A549 (cell line): Measurements from ENCODE around the gene L3MBTL4. TPM values are rescaled to one million over a fixed set of nuclear protein-coding genes. Genes with fewer than 3 reads are reported as not detected.

Experiments used
- ATAC-seq, 2 experiments: fragments of 200-7000 bp in 1 of 2; fragments of >200 bp in 1 of 2; cut with Nextera tagmentation in 1 of 2; cut with Tn5 transposase in 1 of 2; 3 replicates each; pipeline versions ENCODE4 v1.8.0 to v1.9.1; 2018 to 2020; ENCODE audit warnings: mild to moderate bottlenecking in 1 of 2, moderate library complexity in 1 of 2
- CTCF ChIA-PET: fragments of 300-600 bp; sonication (Branson Sonifier 250); formaldehyde crosslinking; extraction: SDS; loops from one replicate; lab custom pipeline; 2021; ENCODE audit warnings: antibody characterized with exemption, inconsistent platforms; lab: Yijun Ruan, JAX
- POLR2A ChIA-PET: fragments of 350-600 bp; formaldehyde crosslinking; extraction: SDS; loops from one replicate; lab custom pipeline; 2021; ENCODE audit warnings: antibody characterized with exemption, inconsistent platforms; lab: Yijun Ruan, JAX
- DNase-seq, 2 experiments: peaks; one replicate each; pipeline versions ENCODE4 v3.0.0 to v3.0.0-alpha.2; 2011 to 2016; ENCODE audit warnings: low read depth in 1 of 2, low spot score in 1 of 2
- FAIRE-seq: peaks from 2 replicates; lab custom pipeline; 2011; peaks lifted over from hg19 to GRCh38; lab: Jason Lieb, UNC
- H3K27ac ChIP-seq, 2 experiments: fragments of >200 bp; sonication (Bioruptor Twin); formaldehyde crosslinking; 3 replicates each; pipeline ENCODE4 v1.5.1; 2016 to 2017
- H3K4me1 ChIP-seq: fragments of >200 bp; sonication (Bioruptor Twin); formaldehyde crosslinking; 3 replicates; pipeline ENCODE4 v1.6.1; 2016
- H3K4me2 ChIP-seq: fragments of >200 bp; sonication (Bioruptor Twin); formaldehyde crosslinking; 3 replicates; pipeline ENCODE4 v1.6.1; 2016
- H3K4me3 ChIP-seq: fragments of >200 bp; sonication (Bioruptor Twin); formaldehyde crosslinking; 3 replicates; pipeline ENCODE4 v1.5.1; 2016
- H3K9me3 ChIP-seq: fragments of >200 bp; sonication (Bioruptor Twin); formaldehyde crosslinking; 3 replicates; pipeline ENCODE4 v1.6.1; 2016
- ATOH8 ChIP-seq: fragments of 250-450 bp; sonication (Bioruptor Pico); IDR thresholded peaks from 2 replicates; pipeline ENCODE4 v1.5.0; 2020; ENCODE audit warnings: low read depth, mild to moderate bottlenecking, moderate library complexity
- BHLHE40 ChIP-seq: IDR thresholded peaks from 2 replicates; pipeline ENCODE4 v1.6.1; 2012; ENCODE audit warnings: low read depth, low read length, inconsistent platforms
- CBX2 ChIP-seq: fragments of 200-600 bp; sonication (generic); IDR thresholded peaks from 2 replicates; pipeline ENCODE4 v1.6.1; 2016; ENCODE audit warnings: low read depth, mild to moderate bottlenecking, borderline replicate concordance
- CEBPB ChIP-seq, 2 experiments: fragments of >200 bp in 1 of 2; sonication (Bioruptor Twin) in 1 of 2; formaldehyde crosslinking in 1 of 2; IDR thresholded peaks; 2 replicates each; pipeline ENCODE4 v1.6.1; 2012 to 2016
- CHD4 ChIP-seq: fragments of 200-600 bp; sonication (generic); IDR thresholded peaks from 2 replicates; pipeline ENCODE4 v1.6.1; 2016; ENCODE audit warnings: antibody characterized with exemption, mild to moderate bottlenecking, borderline replicate concordance
- EHMT2 ChIP-seq: fragments of 200-600 bp; sonication (generic); IDR thresholded peaks from 2 replicates; pipeline ENCODE4 v1.6.1; 2016; ENCODE audit warnings: antibody characterized with exemption, low read depth, mild to moderate bottlenecking, moderate library complexity
- FOXS1 ChIP-seq: fragments of 250-450 bp; sonication (Bioruptor Pico); IDR thresholded peaks from 2 replicates; pipeline ENCODE4 v1.5.0; 2020; ENCODE audit warnings: mild to moderate bottlenecking, moderate library complexity
- GATA3 ChIP-seq: IDR thresholded peaks from 2 replicates; pipeline ENCODE4 v1.6.1; 2012; ENCODE audit warnings: borderline replicate concordance
- JUNB ChIP-seq: fragments of >200 bp; sonication (Bioruptor Twin); formaldehyde crosslinking; IDR thresholded peaks from 2 replicates; pipeline ENCODE4 v1.6.1; 2016
- KDM1A ChIP-seq: fragments of 200-600 bp; sonication (generic); IDR thresholded peaks from 2 replicates; pipeline ENCODE4 v1.6.1; 2016; ENCODE audit warnings: low read depth, mild to moderate bottlenecking
- MAFK ChIP-seq: fragments of 450-650 bp; IDR thresholded peaks from 2 replicates; pipeline ENCODE4 v1.6.1; 2014; ENCODE audit not compliant: partially characterized antibody
- NFE2L2 ChIP-seq: fragments of 150-350 bp; conservative IDR thresholded peaks from 2 replicates; pipeline ENCODE4 v1.6.1; 2014; ENCODE audit warnings: low read length
- NPAS2 ChIP-seq: fragments of 250-450 bp; sonication (Bioruptor Pico); IDR thresholded peaks from 2 replicates; pipeline ENCODE4 v1.8.0; 2022; ENCODE audit warnings: mild to moderate bottlenecking, moderate library complexity, borderline replicate concordance
- PBX3 ChIP-seq: IDR thresholded peaks from 2 replicates; pipeline ENCODE4 v1.6.1; 2012
- POLR2A ChIP-seq: IDR thresholded peaks from 2 replicates; pipeline ENCODE4 v1.6.1; 2012; ENCODE audit warnings: mild to moderate bottlenecking, low read length
- POLR2AphosphoS2 ChIP-seq: conservative IDR thresholded peaks from 2 replicates; pipeline ENCODE4 v1.6.1; 2012; ENCODE audit warnings: low read length, improper control_type of control experiment, inconsistent platforms
- RAD21 ChIP-seq, 2 experiments: fragments of >200 bp in 1 of 2; sonication (Bioruptor Twin) in 1 of 2; formaldehyde crosslinking in 1 of 2; IDR thresholded peaks in 1 of 2; conservative IDR thresholded peaks in 1 of 2; 2 replicates in 1 of 2; 3 replicates in 1 of 2; pipeline ENCODE4 v1.6.1; 2012 to 2018; ENCODE audit warnings: inconsistent platforms in 1 of 2
- RARB ChIP-seq: fragments of 250-450 bp; sonication (Bioruptor Pico); IDR thresholded peaks from 2 replicates; pipeline ENCODE4 v1.8.0; 2021; ENCODE audit warnings: mild to moderate bottlenecking, moderate library complexity
- RCOR1 ChIP-seq: fragments of 150-350 bp; IDR thresholded peaks from 2 replicates; pipeline ENCODE4 v1.6.1; 2014; ENCODE audit warnings: antibody characterized with exemption, low read length, low read depth
- SMC3 ChIP-seq: fragments of >200 bp; sonication (Bioruptor Twin); formaldehyde crosslinking; IDR thresholded peaks from 3 replicates; pipeline ENCODE4 v1.6.1; 2018; ENCODE audit warnings: inconsistent platforms
- TP53 ChIP-seq: fragments of 250-450 bp; sonication (Bioruptor Pico); IDR thresholded peaks from 2 replicates; pipeline ENCODE4 v1.5.0; 2021; ENCODE audit warnings: mild to moderate bottlenecking, moderate library complexity
- ZFP36 ChIP-seq: fragments of 450-650 bp; IDR thresholded peaks from 2 replicates; pipeline ENCODE4 v1.6.1; 2014; ENCODE audit warnings: borderline replicate concordance; ENCODE audit not compliant: partially characterized antibody
- WGBS: methylation state at CpG from one replicate; pipeline ENCODE4 v1.1.6; 2017; ENCODE audit errors: missing lambda C conversion rate; 5-methylcytosine and 5-hydroxymethylcytosine counted together
- polyA plus RNA-seq, 4 experiments: library from polyadenylated mRNA; depleted of rRNA in 3 of 4; stranded (reverse); fragments of >200 nt; fragmentation: RNase III in 1 of 4; extraction: RNeasy Plus Mini Kit Qiagen cat#74134 plus additional on column Dnase treatment in 1 of 4; gene quantifications; 2 replicates in 3 of 4; 3 replicates in 1 of 4; pipeline ENCODE4 v1.2.3, GENCODE V29; 2011 to 2017
- TF ChIP-seq, protein P1 (sequence below): fragments of 250-450 bp; sonication (Bioruptor Pico); IDR thresholded peaks from 2 replicates; pipeline ENCODE4 v1.5.0; 2021; ENCODE audit warnings: mild to moderate bottlenecking, moderate library complexity, borderline replicate concordance

Gene L3MBTL4
- polyA plus RNA-seq, 2 of the 4 experiments (the other 2 are of a cell fraction), result 0.03 to 0.06 TPM

GRCh38 chr18:6374340-6374739 lies 40.4 kb downstream of the L3MBTL4 start:
- H3K4me3 ChIP-seq, result no peak overlapping the region
- H3K4me1 ChIP-seq, result no peaks in the 10 kb centered on the region
- POLR2A ChIA-PET, result no interaction called here
- no peak overlapping the region for H3K4me2 ChIP-seq
- ATAC-seq, result no peak
- no peak for FAIRE-seq
- TF ChIP-seq GATA3 (no peak), RAD21 (conservative IDR thresholded peaks at IDR 0.05 in 1 of 2, IDR thresholded peaks at IDR 0.05 in 1 of 2) (no peak), MAFK (no peak)
- 17% methylated on average over 8 of the region's 8 CpGs for WGBS
- CTCF ChIA-PET, result no interaction called here
- no peaks in the 10 kb centered on the region for H3K9me3 ChIP-seq
- DNase-seq, result no peak
- H3K27ac ChIP-seq, result no peak overlapping the region

GRCh38 chr18:6373187-6373586 lies 41.5 kb downstream of the L3MBTL4 start:
- no peak for DNase-seq
- ChIA-PET CTCF (no interaction called here), POLR2A (no interaction called here)
- Histone ChIP-seq H3K27ac (no peak overlapping the region), H3K9me3 (no peaks in the 10 kb centered on the region), H3K4me2 (no peak overlapping the region), H3K4me3 (no peak overlapping the region), H3K4me1 (no peaks in the 10 kb centered on the region)
- FAIRE-seq, result no peak
- 22% methylated on average over 5 of the region's 5 CpGs for WGBS
- TF ChIP-seq ATOH8 (CRISPR knock-in tag) (no peak), NFE2L2 (no peak), CEBPB (IDR thresholded peaks at IDR 0.05) (no peak), SMC3 (no peak), FOXS1 (CRISPR knock-in tag) (no peak), ZFP36 (no peak), JUNB (no peak), POLR2A (no peak), CBX2 (no peak), POLR2AphosphoS2 (no peak), RARB (CRISPR knock-in tag) (no peak), TP53 (CRISPR knock-in tag) (no peak), NPAS2 (no peak), BHLHE40 (no peak), KDM1A (no peak), RAD21 (conservative IDR thresholded peaks at IDR 0.05 in 1 of 2, IDR thresholded peaks at IDR 0.05 in 1 of 2) (no peak), CHD4 (no peak), EHMT2 (no peak), RCOR1 (no peak)
- TF ChIP-seq, protein P1, sequence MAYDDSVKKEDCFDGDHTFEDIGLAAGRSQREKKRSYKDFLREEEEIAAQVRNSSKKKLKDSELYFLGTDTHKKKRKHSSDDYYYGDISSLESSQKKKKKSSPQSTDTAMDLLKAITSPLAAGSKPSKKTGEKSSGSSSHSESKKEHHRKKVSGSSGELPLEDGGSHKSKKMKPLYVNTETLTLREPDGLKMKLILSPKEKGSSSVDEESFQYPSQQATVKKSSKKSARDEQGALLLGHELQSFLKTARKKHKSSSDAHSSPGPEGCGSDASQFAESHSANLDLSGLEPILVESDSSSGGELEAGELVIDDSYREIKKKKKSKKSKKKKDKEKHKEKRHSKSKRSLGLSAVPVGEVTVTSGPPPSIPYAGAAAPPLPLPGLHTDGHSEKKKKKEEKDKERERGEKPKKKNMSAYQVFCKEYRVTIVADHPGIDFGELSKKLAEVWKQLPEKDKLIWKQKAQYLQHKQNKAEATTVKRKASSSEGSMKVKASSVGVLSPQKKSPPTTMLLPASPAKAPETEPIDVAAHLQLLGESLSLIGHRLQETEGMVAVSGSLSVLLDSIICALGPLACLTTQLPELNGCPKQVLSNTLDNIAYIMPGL (CRISPR knock-in tag), result no peak
- ATAC-seq, result no peak

DNA sequence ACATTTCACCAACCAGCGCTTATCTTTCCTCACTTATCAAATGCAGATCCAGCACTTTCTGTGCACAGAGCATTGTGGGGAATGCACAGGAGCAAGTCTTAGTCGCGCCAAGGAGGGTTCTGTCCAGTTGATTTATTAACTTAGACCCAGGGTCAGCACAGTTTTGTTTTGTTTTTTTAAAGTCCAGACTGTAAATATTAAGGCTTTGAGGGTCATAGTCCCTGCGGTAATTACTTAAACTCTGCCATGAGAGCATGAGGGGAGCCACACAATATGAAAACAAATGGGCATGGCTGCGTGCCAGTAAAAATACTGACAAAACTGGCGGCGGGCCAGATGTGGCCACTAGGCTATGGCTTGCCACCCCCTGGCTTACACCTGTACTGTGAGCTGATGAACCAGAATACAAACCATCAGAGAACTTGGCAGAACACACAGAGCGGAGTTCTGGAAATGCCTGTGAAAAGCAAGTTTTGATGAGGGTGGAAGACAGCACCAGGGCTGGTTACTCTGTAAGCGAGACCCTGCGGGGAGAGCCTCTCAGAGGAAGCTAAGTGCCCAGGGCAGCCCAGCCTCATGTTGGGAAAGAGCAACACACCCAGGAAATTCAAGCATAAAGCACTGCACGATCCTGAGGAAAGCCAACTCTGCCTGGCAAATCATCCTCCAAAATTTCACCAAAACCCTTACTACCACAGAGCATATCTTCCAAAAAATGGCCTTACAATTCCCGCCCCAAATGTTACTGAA lies 43.6 kb downstream of the L3MBTL4 start:
- Histone ChIP-seq H3K4me3 (no peak overlapping the region), H3K9me3 (no peaks in the 10 kb centered on the region), H3K4me1 (no peaks in the 10 kb centered on the region), H3K4me2 (no peak overlapping the region), H3K27ac (no peak overlapping the region)
- WGBS, result 22% methylated on average over 9 of the region's 12 CpGs
- FAIRE-seq (no peak), ATAC-seq (no peak), DNase-seq (no peak)
- ChIA-PET POLR2A (no interaction called here), CTCF (no interaction called here)
- TF ChIP-seq PBX3 (no peak), FOXS1 (CRISPR knock-in tag) (no peak)
- TF ChIP-seq, protein P1 (CRISPR knock-in tag), result no peak
